ENCODE results near the gene CEP350.
"Not testable (repeated sequence)": the region's sequence is repeated elsewhere in the genome, so short reads cannot be mapped to it uniquely, and the experiment has no call there.

The CEP350 gene

GRCh38 chr1:180130651-180131050, 176.0 kb downstream of the CEP350 start:
- no peak for DNase-seq (ENCODE audit: low read depth)

GRCh38 chr1:180131510-180131909, 176.9 kb downstream of the CEP350 start:
- no peak for DNase-seq (ENCODE audit: low read depth)

DNA sequence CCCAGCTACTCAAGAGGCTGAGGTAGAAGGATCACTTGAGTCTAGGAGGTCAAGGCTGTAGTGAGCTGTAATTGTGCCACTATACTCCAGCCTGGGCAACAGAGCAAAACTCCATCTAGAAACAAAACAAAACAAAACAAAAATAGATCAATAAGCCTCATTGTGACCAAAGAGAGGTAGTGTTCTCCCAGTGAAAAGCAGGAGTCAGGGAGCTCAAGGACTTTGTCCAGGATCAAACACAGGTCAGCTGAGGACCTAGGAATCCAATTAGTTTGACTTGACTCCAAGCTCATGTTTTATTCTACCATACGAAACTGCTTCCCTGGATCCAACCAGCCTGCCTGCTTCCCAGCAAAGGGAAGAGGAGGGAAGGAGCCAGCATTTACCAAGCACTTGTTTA, 178.6 kb downstream of the CEP350 start:
- DNase-seq (ENCODE audit: low read depth) = no peak

GRCh38 chr1:180133688-180134087, 179.1 kb downstream of the CEP350 start:
- not testable (repeated sequence) for DNase-seq (ENCODE audit: low read depth)

DNA sequence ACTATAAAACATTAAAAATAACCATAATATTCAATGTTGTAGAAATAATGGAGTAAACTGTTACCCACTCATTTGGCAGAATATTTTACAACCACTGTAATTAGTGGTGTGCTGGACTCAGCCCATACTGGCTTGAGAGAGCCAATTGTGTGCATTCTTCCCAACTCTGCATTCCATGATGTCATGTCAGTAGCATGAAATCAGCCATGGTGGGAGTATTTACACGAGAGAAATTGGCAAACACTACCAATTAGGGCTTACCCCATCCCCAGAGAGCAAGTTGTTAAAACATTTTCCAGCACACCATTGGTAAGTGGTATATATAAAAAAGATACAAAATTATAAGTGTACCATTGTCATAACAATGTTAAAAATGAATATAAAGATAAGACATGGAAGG, 180.9 kb downstream of the CEP350 start:
- no peak for DNase-seq (ENCODE audit: low read depth)

- no peak for DNase-seq (ENCODE audit: low read depth)
Measured at GRCh38 chr1:180136331-180136967, 181.8 kb downstream of the CEP350 start.

DNA sequence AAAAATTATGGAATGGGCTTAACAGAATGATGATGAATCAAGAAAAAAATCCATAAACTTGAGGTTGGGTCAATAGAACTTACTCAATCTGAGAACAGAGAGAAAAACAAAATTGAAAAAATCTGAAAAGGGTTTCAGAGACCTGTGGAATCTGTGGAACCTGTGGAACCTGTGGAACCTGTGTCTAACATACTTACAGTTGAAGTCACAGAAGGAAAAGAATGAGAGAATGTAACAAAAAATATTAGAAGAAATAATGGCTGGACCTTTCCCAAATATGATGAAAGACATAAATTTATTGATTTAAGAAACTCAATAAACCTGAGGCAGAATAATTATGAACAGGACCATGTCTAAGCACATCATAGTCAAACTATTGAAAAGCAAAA, 182.4 kb downstream of the CEP350 start:
- no peak for DNase-seq (ENCODE audit: low read depth)

DNA sequence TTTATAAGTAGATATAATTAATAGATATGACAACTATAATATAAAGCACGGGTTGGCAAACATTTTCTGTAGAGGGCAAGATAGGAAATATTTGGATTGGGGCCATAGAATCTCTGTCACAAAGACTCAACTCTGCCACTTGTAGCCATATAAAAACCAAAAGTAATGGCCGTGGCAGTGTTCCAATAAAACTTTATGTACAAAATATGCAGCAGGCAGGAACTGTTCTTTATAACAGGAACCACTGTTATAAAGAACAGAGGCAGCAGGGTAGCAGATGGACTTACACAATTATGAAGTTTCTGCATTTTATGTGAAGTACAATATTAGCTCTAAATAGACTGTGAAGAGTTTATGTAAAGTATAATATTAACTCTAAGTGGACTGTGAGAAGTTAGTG, 183.2 kb downstream of the CEP350 start:
- no peak for DNase-seq (ENCODE audit: low read depth)

DNA sequence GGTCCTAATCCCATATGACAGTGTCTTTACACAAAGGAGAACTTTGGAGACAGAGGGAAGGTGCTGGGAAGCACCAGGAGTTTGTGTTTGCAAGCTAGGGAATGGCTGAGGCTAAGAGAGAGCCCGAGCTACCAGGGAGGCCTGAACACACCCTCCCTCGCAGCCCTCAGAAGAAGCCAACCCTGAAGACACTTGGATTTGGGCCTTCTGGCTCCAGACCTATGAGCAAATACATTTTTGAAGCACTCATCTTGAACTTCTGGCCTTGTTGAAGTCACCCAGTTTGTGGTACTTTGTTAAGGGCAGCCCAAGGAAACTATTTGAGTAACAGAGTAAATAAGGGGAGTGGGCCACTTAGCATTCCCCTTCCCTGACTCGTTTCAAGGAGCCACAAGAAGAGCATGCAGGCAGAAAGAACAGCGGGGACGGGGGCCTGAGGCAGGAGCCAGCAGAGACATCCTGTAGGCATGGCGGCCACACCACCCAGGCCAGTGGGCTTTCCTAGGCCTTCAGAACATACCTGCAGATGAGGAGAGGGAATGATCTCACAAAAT, 186.8 kb downstream of the CEP350 start:
- DNase-seq (ENCODE audit: low read depth) = no peak

DNA sequence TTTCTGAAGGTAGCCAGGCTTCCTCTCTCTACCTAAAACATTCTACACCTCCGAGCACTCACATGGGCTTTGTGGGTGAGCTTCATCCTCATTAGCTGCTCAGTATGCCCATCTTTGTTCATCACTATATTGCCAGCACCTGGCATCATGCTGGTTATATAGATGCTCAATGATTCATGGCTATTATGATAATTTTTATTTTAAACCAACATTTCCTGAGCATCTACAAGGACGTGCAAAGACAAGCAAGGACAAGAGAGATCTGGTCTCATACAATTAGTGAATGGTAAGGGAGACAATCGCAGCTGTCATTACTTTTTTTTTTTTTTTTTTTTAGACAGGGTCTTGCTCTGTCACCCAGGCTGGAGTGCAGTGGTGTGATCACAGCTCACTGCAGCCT, 188.7 kb downstream of the CEP350 start:
- DNase-seq (ENCODE audit: low read depth) = no peak

DNA sequence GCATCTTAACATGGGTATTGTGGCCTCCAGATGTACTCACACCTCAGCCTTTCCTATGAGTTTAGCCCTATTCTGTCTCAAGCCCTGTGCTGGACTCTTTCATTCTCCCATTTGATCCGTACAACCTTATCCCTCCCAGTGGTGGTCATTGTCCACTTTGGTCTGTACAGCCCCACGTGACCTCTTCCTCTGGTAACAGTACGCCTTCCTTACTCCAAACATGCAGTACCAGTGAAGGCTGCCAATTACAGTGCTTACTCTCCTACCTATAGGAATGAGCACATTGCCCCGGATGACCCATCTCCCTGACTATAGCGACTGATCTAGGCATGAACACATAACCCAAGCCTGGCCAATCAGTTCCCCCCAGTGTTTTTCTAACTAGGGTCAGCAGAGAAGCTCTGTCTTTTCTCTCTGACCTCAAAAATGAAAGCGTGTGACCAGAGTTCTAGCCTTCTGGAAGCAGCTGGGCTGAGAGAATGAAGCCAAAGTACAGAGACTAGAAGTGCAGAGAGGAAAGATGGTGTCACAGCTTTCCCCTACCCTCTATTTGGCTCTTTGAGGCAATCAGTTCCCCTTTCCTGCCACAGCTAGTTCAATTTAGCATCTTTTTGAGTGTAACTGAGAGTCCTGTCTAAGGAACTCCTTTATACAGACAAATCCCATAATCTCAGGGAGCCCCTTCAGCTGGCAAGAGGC, 190.2 kb downstream of the CEP350 start:
- no peak for DNase-seq (ENCODE audit: low read depth)

GRCh38 chr1:180145446-180145845, 190.8 kb downstream of the CEP350 start:
- no peak for DNase-seq (ENCODE audit: low read depth)

- no peak for DNase-seq (ENCODE audit: low read depth)
Measured at GRCh38 chr1:180150982-180151381, 196.4 kb downstream of the CEP350 start.

DNA sequence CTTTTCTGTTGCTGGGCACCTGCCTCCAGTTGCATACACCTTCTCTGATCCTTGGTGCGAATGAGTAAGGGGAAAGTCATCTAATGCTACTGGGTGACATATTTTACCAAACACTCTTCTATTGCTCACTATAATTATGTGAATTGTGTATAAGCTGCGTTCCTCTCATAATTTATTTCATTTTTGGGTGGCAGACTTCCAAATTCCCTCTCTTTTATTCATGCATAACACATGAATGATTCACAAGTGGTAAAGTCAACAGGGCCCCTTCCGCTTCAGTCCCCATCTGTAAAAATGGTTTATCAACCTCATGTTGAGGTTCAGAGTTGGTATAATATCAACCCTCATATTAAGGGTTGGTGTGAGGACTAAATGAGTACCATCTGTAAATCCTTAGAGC, 196.9 kb downstream of the CEP350 start:
- no peak for DNase-seq (ENCODE audit: low read depth)

GRCh38 chr1:180152588-180152987, 198.0 kb downstream of the CEP350 start:
- DNase-seq (ENCODE audit: low read depth) = no peak

DNA sequence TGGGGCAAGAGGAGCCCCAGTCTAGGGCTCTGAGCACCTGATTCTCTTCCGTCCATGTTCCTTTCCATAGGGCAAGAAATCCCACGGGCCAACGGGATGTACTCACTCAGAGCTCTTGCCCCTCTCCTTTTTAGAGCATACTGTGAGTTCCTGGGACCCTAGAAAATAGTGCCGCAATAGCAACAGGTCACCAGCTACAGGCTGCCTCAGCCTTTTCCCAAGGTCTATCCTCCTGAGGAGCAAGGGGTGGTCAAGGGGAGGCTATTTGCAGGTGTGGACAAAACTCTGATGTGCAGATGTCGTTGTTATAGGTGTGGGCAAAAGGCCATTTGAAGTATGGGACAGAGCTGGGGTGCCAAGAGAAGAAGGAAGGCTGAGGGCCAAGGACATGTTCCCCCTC, 198.4 kb downstream of the CEP350 start:
- no peak for DNase-seq (ENCODE audit: low read depth)

- no peak for DNase-seq (ENCODE audit: low read depth)
Measured at GRCh38 chr1:180154003-180154324, 199.4 kb downstream of the CEP350 start.

GRCh38 chr1:180154325-180155181, 199.9 kb downstream of the CEP350 start, which contains the start of gene QSOX1:
Gene QSOX1 (plus strand): TSS chr1:180154869. CDS start chr1:180154908, 39 bp downstream.
- DNase-seq (ENCODE audit: low read depth) = peak; percentile 85

- DNase-seq (ENCODE audit: low read depth) = no peak
Measured at GRCh38 chr1:180155182-180155682, 200.6 kb downstream of the CEP350 start.

DNA sequence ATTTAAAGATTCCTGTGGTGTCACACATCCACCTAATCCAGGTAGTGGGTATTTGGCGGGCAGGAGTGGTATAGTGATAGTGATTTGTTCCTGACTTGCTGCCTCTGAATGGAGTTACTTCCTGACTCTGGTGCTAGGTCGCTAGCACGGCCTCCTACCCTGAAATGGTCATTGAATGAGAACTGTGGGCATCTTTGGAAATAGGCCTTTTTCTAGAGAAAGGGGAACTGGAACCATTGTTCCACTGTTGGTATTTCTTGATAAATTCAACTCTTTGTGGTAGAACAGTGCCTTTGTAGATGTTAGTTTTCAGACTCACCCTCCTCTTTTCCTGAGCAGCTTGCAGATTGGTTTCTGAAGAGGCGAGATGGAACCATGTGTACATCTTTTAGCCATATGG, 201.6 kb downstream of the CEP350 start:
- DNase-seq (ENCODE audit: low read depth) = no peak

GRCh38 chr1:180156631-180157091, 202.1 kb downstream of the CEP350 start:
- no peak for DNase-seq (ENCODE audit: low read depth)

DNA sequence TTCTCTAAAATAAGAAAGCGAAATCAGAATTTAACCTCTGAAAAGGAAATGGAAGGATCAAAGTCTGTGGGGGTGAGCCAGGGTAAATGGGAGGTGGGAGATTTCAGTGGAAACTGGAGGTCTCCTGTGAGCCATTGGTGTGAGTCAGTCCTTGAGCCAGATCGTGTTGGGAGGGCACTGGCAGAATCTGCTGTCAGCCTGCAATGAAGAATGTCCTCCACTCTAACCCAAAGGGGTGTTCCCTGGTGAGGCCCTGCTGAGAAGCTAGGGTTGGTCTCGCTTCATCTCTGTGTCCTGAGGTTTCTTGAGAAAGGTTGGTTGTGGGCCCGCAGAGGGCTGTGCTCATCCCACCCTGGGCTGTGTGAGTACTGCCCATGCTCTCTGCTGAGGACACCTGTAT, 202.5 kb downstream of the CEP350 start:
- DNase-seq (ENCODE audit: low read depth) = no peak

Data from activated T-helper 1 cell treated with Interleukin-2 at 50 U/mL for 16 hours (primary cell).